ENCODE results near the gene ARHGAP30.

DNA sequence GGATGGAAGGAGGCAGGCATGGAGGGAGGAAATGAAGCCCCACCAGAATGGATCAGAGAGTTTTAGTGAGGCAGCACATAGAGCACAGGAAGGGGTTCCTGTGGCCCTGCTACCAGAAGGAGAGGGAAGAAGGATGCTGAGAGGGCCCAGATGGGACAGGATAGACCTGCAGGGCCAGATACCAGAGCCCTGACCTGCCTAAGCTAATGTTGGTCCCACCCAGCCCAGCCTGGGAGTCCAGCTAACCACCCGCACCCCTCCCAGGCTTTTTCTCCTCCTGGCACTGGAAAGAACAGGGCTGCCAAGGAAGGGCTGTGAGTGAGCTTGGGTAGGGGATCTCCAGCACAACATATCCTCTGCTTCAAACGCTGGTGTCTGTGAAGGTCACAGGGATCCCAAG is 12.8 kb upstream of the ARHGAP30 start:
- TF ChIP-seq, protein P1, sequence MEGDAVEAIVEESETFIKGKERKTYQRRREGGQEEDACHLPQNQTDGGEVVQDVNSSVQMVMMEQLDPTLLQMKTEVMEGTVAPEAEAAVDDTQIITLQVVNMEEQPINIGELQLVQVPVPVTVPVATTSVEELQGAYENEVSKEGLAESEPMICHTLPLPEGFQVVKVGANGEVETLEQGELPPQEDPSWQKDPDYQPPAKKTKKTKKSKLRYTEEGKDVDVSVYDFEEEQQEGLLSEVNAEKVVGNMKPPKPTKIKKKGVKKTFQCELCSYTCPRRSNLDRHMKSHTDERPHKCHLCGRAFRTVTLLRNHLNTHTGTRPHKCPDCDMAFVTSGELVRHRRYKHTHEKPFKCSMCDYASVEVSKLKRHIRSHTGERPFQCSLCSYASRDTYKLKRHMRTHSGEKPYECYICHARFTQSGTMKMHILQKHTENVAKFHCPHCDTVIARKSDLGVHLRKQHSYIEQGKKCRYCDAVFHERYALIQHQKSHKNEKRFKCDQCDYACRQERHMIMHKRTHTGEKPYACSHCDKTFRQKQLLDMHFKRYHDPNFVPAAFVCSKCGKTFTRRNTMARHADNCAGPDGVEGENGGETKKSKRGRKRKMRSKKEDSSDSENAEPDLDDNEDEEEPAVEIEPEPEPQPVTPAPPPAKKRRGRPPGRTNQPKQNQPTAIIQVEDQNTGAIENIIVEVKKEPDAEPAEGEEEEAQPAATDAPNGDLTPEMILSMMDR (IDR thresholded peaks at IDR 0.05), result no peak
- TF ChIP-seq POLR2AphosphoS5 (IDR thresholded peaks at IDR 0.05) (no peak), POLR2A (IDR thresholded peaks at IDR 0.05) (no peak)

Data from prostate gland (tissue), 2 donors.